ENCODE data around the gene USP43. TPM values are rescaled to one million over a fixed set of nuclear protein-coding genes. Genes with fewer than 3 reads are reported as not detected.

USP43 gene
- total and polyA plus RNA-seq, 10 of the 15 experiments (the other 5 are each of a cell fraction or from before 2014, with no cell fraction given) = 0.94 TPM; not detected in 9

- ATAC-seq (no peak), DNase-seq (ENCODE audit: low read depth, low spot score) (no peak), FAIRE-seq (no peak)
- no peak overlapping the region for H3K9ac ChIP-seq (ENCODE audit: control insufficient read depth, insufficient read depth, low read length)
- BruUV-seq (replicated peaks) = no TSS peak
- H3K9me3 ChIP-seq (replicated peaks; ENCODE audit: control insufficient read depth, insufficient read depth, low read length) = no peaks in the 10 kb centered on the region
- ChIA-PET SMC1A (ENCODE audit: uncharacterized antibody, unreplicated experiment) (no interaction called here), CTCF (interaction anchor here (1.2 kb wide), 1 partner anchor 12 kb away, joined by 6 read pairs; no protein-coding TSS in a partner anchor), POLR2A (no interaction called here), RAD21 (ENCODE audit: unreplicated experiment) (no interaction called here)
- H3K36me3 ChIP-seq (ENCODE audit: control insufficient read depth in 2 of 2, insufficient read depth in 2 of 2, low read length in 1 of 2) = no peaks in the 10 kb centered on the region
- no peak overlapping the region for H3K4me2 ChIP-seq (ENCODE audit: control insufficient read depth, insufficient read depth)
- no peak overlapping the region for H3K27ac ChIP-seq (ENCODE audit: control insufficient read depth, insufficient read depth)
- TF ChIP-seq, protein P1, sequence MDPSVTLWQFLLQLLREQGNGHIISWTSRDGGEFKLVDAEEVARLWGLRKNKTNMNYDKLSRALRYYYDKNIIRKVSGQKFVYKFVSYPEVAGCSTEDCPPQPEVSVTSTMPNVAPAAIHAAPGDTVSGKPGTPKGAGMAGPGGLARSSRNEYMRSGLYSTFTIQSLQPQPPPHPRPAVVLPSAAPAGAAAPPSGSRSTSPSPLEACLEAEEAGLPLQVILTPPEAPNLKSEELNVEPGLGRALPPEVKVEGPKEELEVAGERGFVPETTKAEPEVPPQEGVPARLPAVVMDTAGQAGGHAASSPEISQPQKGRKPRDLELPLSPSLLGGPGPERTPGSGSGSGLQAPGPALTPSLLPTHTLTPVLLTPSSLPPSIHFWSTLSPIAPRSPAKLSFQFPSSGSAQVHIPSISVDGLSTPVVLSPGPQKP (IDR thresholded peaks at IDR 0.05; ENCODE audit: low read depth, low read length) = no peak
- TF ChIP-seq, protein P2, sequence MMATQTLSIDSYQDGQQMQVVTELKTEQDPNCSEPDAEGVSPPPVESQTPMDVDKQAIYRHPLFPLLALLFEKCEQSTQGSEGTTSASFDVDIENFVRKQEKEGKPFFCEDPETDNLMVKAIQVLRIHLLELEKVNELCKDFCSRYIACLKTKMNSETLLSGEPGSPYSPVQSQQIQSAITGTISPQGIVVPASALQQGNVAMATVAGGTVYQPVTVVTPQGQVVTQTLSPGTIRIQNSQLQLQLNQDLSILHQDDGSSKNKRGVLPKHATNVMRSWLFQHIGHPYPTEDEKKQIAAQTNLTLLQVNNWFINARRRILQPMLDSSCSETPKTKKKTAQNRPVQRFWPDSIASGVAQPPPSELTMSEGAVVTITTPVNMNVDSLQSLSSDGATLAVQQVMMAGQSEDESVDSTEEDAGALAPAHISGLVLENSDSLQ (IDR thresholded peaks at IDR 0.05) = no peak
- TF ChIP-seq ZNF384 (IDR thresholded peaks at IDR 0.05; ENCODE audit: borderline replicate concordance, low read depth, low read length) = no peak
- no peak for TF ChIP-seq FOS (IDR thresholded peaks at IDR 0.05; ENCODE audit: borderline replicate concordance, extremely low read depth, insufficient read length)
- no peak for TF ChIP-seq USF1 (IDR thresholded peaks at IDR 0.05; ENCODE audit: borderline replicate concordance, extremely low read length, insufficient read depth, low read depth, low read length)
- no peak for TF ChIP-seq SIX5 (IDR thresholded peaks at IDR 0.05; ENCODE audit: low read depth, low read length, severe bottlenecking)
- no peak for TF ChIP-seq GABPA (IDR thresholded peaks at IDR 0.05; ENCODE audit: low read depth)
- H2AFZ ChIP-seq (ENCODE audit: control insufficient read depth, low read depth, low read length) = no peak overlapping the region
- no peaks in the 10 kb centered on the region for H4K20me1 ChIP-seq (ENCODE audit: control insufficient read depth, insufficient read depth)
- intact Hi-C loops (cut with micrococcal nuclease; ENCODE audit: unreplicated experiment) (loop anchor here (5.0 kb wide), 1 partner anchor 190 kb away; the partner anchor contains the start of genes CFAP52 and STX8), in situ Hi-C loops (cut with MboI) (no loop called here)
- no peaks in the 10 kb centered on the region for H3K27me3 ChIP-seq (replicated peaks in 1 of 2; ENCODE audit: control insufficient read depth in 2 of 2, insufficient read depth in 2 of 2, low read length in 1 of 2)
- no peaks in the 10 kb centered on the region for H3K79me2 ChIP-seq (ENCODE audit: control insufficient read depth, insufficient read depth, low read length)
- WGBS (ENCODE audit: insufficient coverage, insufficient replicate concordance, low lambda C conversion rate, missing lambda C conversion rate) = 29% methylated on average over 5 of the region's 5 CpGs
- H3K4me1 ChIP-seq (ENCODE audit: control insufficient read depth, insufficient read depth, low read length) = no peaks in the 10 kb centered on the region
- H3K4me3 ChIP-seq = no peak overlapping the region
These were observed 121.7 kb downstream of the USP43 start for GRCh38 chr17:9766970-9767369.
